ENCODE results near the gene SIX2.
A peak's percentile ranks its signal among the peaks of the same experiment; 100 is the strongest.

SIX2 gene

GRCh38 chr2:44983836-44984604, 25.2 kb downstream of the SIX2 start:
- Histone ChIP-seq H3K9ac (ENCODE audit: low read length) (no peak overlapping the region), H3K4ac (ENCODE audit: low read depth, low read length) (no peak overlapping the region), H3K27ac (ENCODE audit: low read depth, low read length) (no peak overlapping the region), H3K4me3 (ENCODE audit: low read depth, low read length) (no peak overlapping the region), H2BK12ac (ENCODE audit: low read length) (no peak overlapping the region), H2BK120ac (ENCODE audit: insufficient read depth, low read length, poor library complexity) (no peak overlapping the region), H3K27me3 (ENCODE audit: insufficient read depth, low read length) (no peaks in the 10 kb centered on the region), H3K36me3 (ENCODE audit: control insufficient read depth in 1 of 2, insufficient read depth in 2 of 2, low read length in 2 of 2) (no peaks in the 10 kb centered on the region), H4K12ac (ENCODE audit: low read depth, low read length) (no peak overlapping the region), H4K91ac (ENCODE audit: low read depth, low read length) (no peak overlapping the region), H3K14ac (ENCODE audit: low read length) (no peak overlapping the region), H3K4me2 (ENCODE audit: low read length) (no peak overlapping the region), H4K8ac (ENCODE audit: low read depth, low read length) (no peak overlapping the region), H3K23ac (ENCODE audit: low read length) (no peak overlapping the region), H3K79me1 (ENCODE audit: low read length) (no peaks in the 10 kb centered on the region), H2AFZ (ENCODE audit: insufficient read depth, low read length, poor library complexity) (no peak overlapping the region), H2BK5ac (ENCODE audit: low read depth, low read length, poor library complexity) (no peak overlapping the region), H3K79me2 (ENCODE audit: control insufficient read depth, insufficient read depth, low read length, poor library complexity) (no peaks in the 10 kb centered on the region), H3K18ac (ENCODE audit: low read length) (no peak overlapping the region), H2AK5ac (ENCODE audit: low read length) (no peak overlapping the region), H3K9me3 (ENCODE audit: insufficient read depth, low read depth, low read length) (peaks cover 1% of the 10 kb centered on the region), H3K4me1 (ENCODE audit: control insufficient read depth in 1 of 2, insufficient read depth in 2 of 2, low read length in 2 of 2) (no peaks in the 10 kb centered on the region)
- DNase-seq: no peak
- no CpG with 5 or more reads among the region's 9 CpGs for WGBS (ENCODE audit: extremely low coverage, insufficient coverage, insufficient read length)

GRCh38 chr2:44981714-44982108, 27.5 kb downstream of the SIX2 start:
- Histone ChIP-seq H3K23ac (ENCODE audit: low read length) (no peak overlapping the region), H2AFZ (ENCODE audit: insufficient read depth, low read length, poor library complexity) (no peak overlapping the region), H4K12ac (ENCODE audit: low read depth, low read length) (no peak overlapping the region), H3K14ac (ENCODE audit: low read length) (no peak overlapping the region), H4K8ac (ENCODE audit: low read depth, low read length) (no peak overlapping the region), H3K4me1 (ENCODE audit: control insufficient read depth in 1 of 2, insufficient read depth in 2 of 2, low read length in 2 of 2) (no peaks in the 10 kb centered on the region), H4K91ac (ENCODE audit: low read depth, low read length) (no peak overlapping the region), H2AK5ac (ENCODE audit: low read length) (no peak overlapping the region), H3K27me3 (ENCODE audit: insufficient read depth, low read length) (no peaks in the 10 kb centered on the region), H3K9me3 (ENCODE audit: insufficient read depth, low read depth, low read length) (peaks cover 1% of the 10 kb centered on the region), H3K9ac (ENCODE audit: low read length) (no peak overlapping the region), H2BK12ac (ENCODE audit: low read length) (no peak overlapping the region), H3K27ac (ENCODE audit: low read depth, low read length) (no peak overlapping the region), H3K79me1 (ENCODE audit: low read length) (no peaks in the 10 kb centered on the region), H3K79me2 (ENCODE audit: control insufficient read depth, insufficient read depth, low read length, poor library complexity) (no peaks in the 10 kb centered on the region), H2BK5ac (ENCODE audit: low read depth, low read length, poor library complexity) (no peak overlapping the region), H3K36me3 (ENCODE audit: control insufficient read depth in 1 of 2, insufficient read depth in 2 of 2, low read length in 2 of 2) (no peaks in the 10 kb centered on the region), H3K4ac (ENCODE audit: low read depth, low read length) (no peak overlapping the region), H3K4me2 (ENCODE audit: low read length) (no peak overlapping the region), H3K18ac (ENCODE audit: low read length) (no peak overlapping the region), H2BK120ac (ENCODE audit: insufficient read depth, low read length, poor library complexity) (no peak overlapping the region), H3K4me3 (ENCODE audit: low read depth, low read length) (no peak overlapping the region)
- no CpG with 5 or more reads among the region's 14 CpGs for WGBS (ENCODE audit: extremely low coverage, insufficient coverage, insufficient read length)
- peak; percentile 44 to 86 for DNase-seq

- Histone ChIP-seq H2BK5ac (ENCODE audit: low read depth, low read length, poor library complexity) (no peak overlapping the region), H3K9ac (ENCODE audit: low read length) (no peak overlapping the region), H3K9me3 (ENCODE audit: insufficient read depth, low read depth, low read length) (peaks cover 1% of the 10 kb centered on the region), H4K12ac (ENCODE audit: low read depth, low read length) (no peak overlapping the region), H2BK120ac (ENCODE audit: insufficient read depth, low read length, poor library complexity) (no peak overlapping the region), H3K27ac (ENCODE audit: low read depth, low read length) (no peak overlapping the region), H3K4me2 (ENCODE audit: low read length) (no peak overlapping the region), H3K4me3 (ENCODE audit: low read depth, low read length) (no peak overlapping the region), H3K4me1 (ENCODE audit: control insufficient read depth in 1 of 2, insufficient read depth in 2 of 2, low read length in 2 of 2) (no peaks in the 10 kb centered on the region), H3K14ac (ENCODE audit: low read length) (no peak overlapping the region), H4K8ac (ENCODE audit: low read depth, low read length) (no peak overlapping the region), H3K18ac (ENCODE audit: low read length) (no peak overlapping the region), H3K27me3 (ENCODE audit: insufficient read depth, low read length) (no peaks in the 10 kb centered on the region), H3K79me2 (ENCODE audit: control insufficient read depth, insufficient read depth, low read length, poor library complexity) (no peaks in the 10 kb centered on the region), H2AFZ (ENCODE audit: insufficient read depth, low read length, poor library complexity) (no peak overlapping the region), H2BK12ac (ENCODE audit: low read length) (no peak overlapping the region), H2AK5ac (ENCODE audit: low read length) (no peak overlapping the region), H3K23ac (ENCODE audit: low read length) (no peak overlapping the region), H3K4ac (ENCODE audit: low read depth, low read length) (no peak overlapping the region), H4K91ac (ENCODE audit: low read depth, low read length) (no peak overlapping the region), H3K36me3 (ENCODE audit: control insufficient read depth in 1 of 2, insufficient read depth in 2 of 2, low read length in 2 of 2) (no peaks in the 10 kb centered on the region), H3K79me1 (ENCODE audit: low read length) (no peaks in the 10 kb centered on the region)
- no peak for DNase-seq
- no CpG with 5 or more reads among the region's 9 CpGs for WGBS (ENCODE audit: extremely low coverage, insufficient coverage, insufficient read length)
Observed at GRCh38 chr2:44980751-44981713, 28.2 kb downstream of the SIX2 start.

GRCh38 chr2:44979581-44979980, 29.7 kb downstream of the SIX2 start:
- no peak overlapping the region for H3K27ac ChIP-seq (ENCODE audit: low read depth, low read length)
- H3K9ac ChIP-seq (ENCODE audit: low read length): no peak overlapping the region
- no peak overlapping the region for H3K23ac ChIP-seq (ENCODE audit: low read length)
- H2AK5ac ChIP-seq (ENCODE audit: low read length): no peak overlapping the region
- no peaks in the 10 kb centered on the region for H3K79me1 ChIP-seq (ENCODE audit: low read length)
- no peaks in the 10 kb centered on the region for H3K36me3 ChIP-seq (ENCODE audit: control insufficient read depth in 1 of 2, insufficient read depth in 2 of 2, low read length in 2 of 2)
- no peak overlapping the region for H4K8ac ChIP-seq (ENCODE audit: low read depth, low read length)
- no peak overlapping the region for H2BK5ac ChIP-seq (ENCODE audit: low read depth, low read length, poor library complexity)
- H3K4me2 ChIP-seq (ENCODE audit: low read length): no peak overlapping the region
- H3K79me2 ChIP-seq (ENCODE audit: control insufficient read depth, insufficient read depth, low read length, poor library complexity): no peaks in the 10 kb centered on the region
- no peak overlapping the region for H3K4ac ChIP-seq (ENCODE audit: low read depth, low read length)
- no peak overlapping the region for H2AFZ ChIP-seq (ENCODE audit: insufficient read depth, low read length, poor library complexity)
- H3K27me3 ChIP-seq (ENCODE audit: insufficient read depth, low read length): no peaks in the 10 kb centered on the region
- H3K14ac ChIP-seq (ENCODE audit: low read length): no peak overlapping the region
- no peak overlapping the region for H2BK12ac ChIP-seq (ENCODE audit: low read length)
- H3K4me3 ChIP-seq (ENCODE audit: low read depth, low read length): no peak overlapping the region
- H4K91ac ChIP-seq (ENCODE audit: low read depth, low read length): no peak overlapping the region
- no peak for DNase-seq
- H3K18ac ChIP-seq (ENCODE audit: low read length): no peak overlapping the region
- peaks cover 1% of the 10 kb centered on the region for H3K9me3 ChIP-seq (ENCODE audit: insufficient read depth, low read depth, low read length)
- no peak overlapping the region for H4K12ac ChIP-seq (ENCODE audit: low read depth, low read length)
- H2BK120ac ChIP-seq (ENCODE audit: insufficient read depth, low read length, poor library complexity): no peak overlapping the region
- no CpG with 5 or more reads among the region's 11 CpGs for WGBS (ENCODE audit: extremely low coverage, insufficient coverage, insufficient read length)
- peaks cover 0 to 4% of the 10 kb centered on the region in 2 experiments for H3K4me1 ChIP-seq (ENCODE audit: control insufficient read depth in 1 of 2, insufficient read depth in 2 of 2, low read length in 2 of 2)

Measured in trophoblast cell (in vitro differentiated cells and primary cell).